GM18519 (cell line): ENCODE results near the gene AKT1S1.

Experiments used
- ATAC-seq: cut with Tn5 transposase; IDR thresholded peaks from one replicate; pipeline ENCODE4 v1.9.1; 2021; ENCODE audit warnings: mild to moderate bottlenecking, moderate library complexity; ENCODE audit not compliant: unreplicated experiment, low FRiP score

The AKT1S1 gene

GRCh38 chr19:49856574-49857021, 20.6 kb downstream of the AKT1S1 start:
- ATAC-seq, result no peak

- ATAC-seq, result no peak
Measured at GRCh38 chr19:49855676-49856573, 21.2 kb downstream of the AKT1S1 start.

GRCh38 chr19:49855277-49855675, 21.9 kb downstream of the AKT1S1 start:
- no peak for ATAC-seq

- ATAC-seq, result no peak
Measured at GRCh38 chr19:49854378-49855263, 22.5 kb downstream of the AKT1S1 start.

GRCh38 chr19:49853852-49854377, 23.2 kb downstream of the AKT1S1 start:
- no peak for ATAC-seq

GRCh38 chr19:49852631-49853126, 24.5 kb downstream of the AKT1S1 start:
- ATAC-seq, result no peak

- ATAC-seq, result no peak
Measured at GRCh38 chr19:49851456-49852259, 25.5 kb downstream of the AKT1S1 start.

GRCh38 chr19:49850487-49851342, 26.4 kb downstream of the AKT1S1 start, which contains the start of gene PTOV1:
Gene PTOV1 (plus strand): TSS chr19:49851159.
- peak; percentile 36 for ATAC-seq

GRCh38 chr19:49850221-49850486, 27.0 kb downstream of the AKT1S1 start:
- no peak for ATAC-seq

- ATAC-seq, result no peak
Measured at GRCh38 chr19:49849433-49850220, 27.5 kb downstream of the AKT1S1 start.

GRCh38 chr19:49848938-49849337, 28.2 kb downstream of the AKT1S1 start:
- no peak for ATAC-seq

- no peak for ATAC-seq
Measured at GRCh38 chr19:49847731-49848696, 29.1 kb downstream of the AKT1S1 start.

- no peak for ATAC-seq
Measured at GRCh38 chr19:49846408-49846807, 30.7 kb downstream of the AKT1S1 start.

GRCh38 chr19:49845414-49845813, 31.7 kb downstream of the AKT1S1 start:
- ATAC-seq, result no peak

- no peak for ATAC-seq
Measured at GRCh38 chr19:49844138-49845095, 32.7 kb downstream of the AKT1S1 start.

- ATAC-seq, result no peak
Measured at GRCh38 chr19:49843265-49843664, 33.9 kb downstream of the AKT1S1 start.
